Hepatocyte (in vitro differentiated cells): ENCODE measurements around the gene GOLM1.
A peak's percentile ranks its signal among the peaks of the same experiment; 100 is the strongest.

Source experiments
- CTCF ChIP-seq: fragments of 200-600 bp; sonication (generic); IDR thresholded peaks from 2 replicates; pipeline ENCODE4 v1.5.1; 2016; ENCODE audit warnings: antibody characterized with exemption, mild to moderate bottlenecking; ENCODE audit not compliant: poor library complexity
- EZH2 ChIP-seq: fragments of 200-600 bp; sonication (generic); IDR thresholded peaks from 2 replicates; pipeline ENCODE4 v1.6.1; 2016; ENCODE audit warnings: antibody characterized with exemption, mild to moderate bottlenecking, borderline replicate concordance

GRCh38 chr9:86034863-86035734 is 64.3 kb downstream of the GOLM1 start:
- peak; percentile 35 for TF ChIP-seq CTCF
- TF ChIP-seq EZH2, result no peak
